MM.1S (cell line): Measurements from ENCODE around the gene MMS22L.

ENCODE experiments used
- CTCF ChIP-seq: fragments of 300-600 bp; sonication (generic); IDR thresholded peaks from 2 replicates; pipeline ENCODE4 v1.5.1; 2016; ENCODE audit warnings: antibody characterized with exemption, low read length, mixed read lengths
- EZH2 ChIP-seq: fragments of 300-600 bp; sonication (generic); optimal IDR thresholded peaks from 2 replicates; pipeline ENCODE3; 2017; ENCODE audit warnings: low read depth, mild to moderate bottlenecking, antibody characterized with exemption, low read length, mixed read lengths
- EZH2phosphoT487 ChIP-seq: fragments of 300-600 bp; sonication (generic); IDR thresholded peaks from 2 replicates; pipeline ENCODE4 v1.6.1; 2018; ENCODE audit warnings: antibody characterized with exemption, low read length

GRCh38 chr6:97151601-97152000, 131.4 kb downstream of the MMS22L start:
- no peak for TF ChIP-seq CTCF
- TF ChIP-seq EZH2: no peak
- TF ChIP-seq EZH2phosphoT487: no peak
